ENCODE measurements around the gene CTNND2.

CTNND2 gene

DNA sequence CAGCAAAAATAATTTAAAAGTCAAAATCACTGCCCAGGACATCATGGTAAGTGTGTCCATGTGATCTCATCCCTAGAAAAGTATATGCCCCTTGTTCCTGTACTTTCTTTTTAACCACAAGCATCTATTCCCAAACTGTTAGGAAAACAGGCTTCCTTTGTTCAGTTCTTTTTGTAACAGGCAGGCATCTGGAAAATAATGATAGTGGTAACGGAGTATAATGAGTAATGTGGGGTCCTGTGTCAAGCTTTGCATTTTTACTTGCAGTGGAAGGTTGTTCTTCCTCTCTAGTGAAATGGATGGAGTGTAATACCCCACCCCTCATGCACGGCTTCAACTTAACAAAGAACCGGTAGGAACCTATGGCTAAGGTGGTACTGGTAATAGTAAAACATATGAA, 532.1 kb downstream of the CTNND2 start:
- H3K79me2 ChIP-seq (ENCODE audit: insufficient read depth, low read length) = no peaks in the 10 kb centered on the region
- H3K27me3 ChIP-seq (ENCODE audit: insufficient read depth, low read length, poor library complexity) = no peaks in the 10 kb centered on the region
- no peaks in the 10 kb centered on the region for H3K36me3 ChIP-seq (ENCODE audit: insufficient read depth, low read length)
- no peaks in the 10 kb centered on the region for H3K4me1 ChIP-seq (ENCODE audit: insufficient read depth, low read length)
- ATAC-seq (ENCODE audit: insufficient read depth, low read depth) = no peak
- H3K9me3 ChIP-seq (ENCODE audit: insufficient read depth, low read length, severe bottlenecking) = no peaks in the 10 kb centered on the region
- no peak overlapping the region for H3K27ac ChIP-seq (ENCODE audit: low read length)
- H4K20me1 ChIP-seq (ENCODE audit: insufficient read depth, low read length) = no peaks in the 10 kb centered on the region
- H2AFZ ChIP-seq (ENCODE audit: low read depth, low read length) = no peak overlapping the region
- no peak for TF ChIP-seq EZH2 (IDR thresholded peaks at IDR 0.05; ENCODE audit: borderline replicate concordance, low read depth, low read length, severe bottlenecking)
- TF ChIP-seq, protein P1, sequence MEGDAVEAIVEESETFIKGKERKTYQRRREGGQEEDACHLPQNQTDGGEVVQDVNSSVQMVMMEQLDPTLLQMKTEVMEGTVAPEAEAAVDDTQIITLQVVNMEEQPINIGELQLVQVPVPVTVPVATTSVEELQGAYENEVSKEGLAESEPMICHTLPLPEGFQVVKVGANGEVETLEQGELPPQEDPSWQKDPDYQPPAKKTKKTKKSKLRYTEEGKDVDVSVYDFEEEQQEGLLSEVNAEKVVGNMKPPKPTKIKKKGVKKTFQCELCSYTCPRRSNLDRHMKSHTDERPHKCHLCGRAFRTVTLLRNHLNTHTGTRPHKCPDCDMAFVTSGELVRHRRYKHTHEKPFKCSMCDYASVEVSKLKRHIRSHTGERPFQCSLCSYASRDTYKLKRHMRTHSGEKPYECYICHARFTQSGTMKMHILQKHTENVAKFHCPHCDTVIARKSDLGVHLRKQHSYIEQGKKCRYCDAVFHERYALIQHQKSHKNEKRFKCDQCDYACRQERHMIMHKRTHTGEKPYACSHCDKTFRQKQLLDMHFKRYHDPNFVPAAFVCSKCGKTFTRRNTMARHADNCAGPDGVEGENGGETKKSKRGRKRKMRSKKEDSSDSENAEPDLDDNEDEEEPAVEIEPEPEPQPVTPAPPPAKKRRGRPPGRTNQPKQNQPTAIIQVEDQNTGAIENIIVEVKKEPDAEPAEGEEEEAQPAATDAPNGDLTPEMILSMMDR (IDR thresholded peaks at IDR 0.05; ENCODE audit: borderline replicate concordance, extremely low read depth, low read length, poor library complexity, severe bottlenecking) = no peak
- DNase-seq = no peak
- no peak overlapping the region for H3K9ac ChIP-seq (ENCODE audit: low read depth, low read length)
- H3K4me2 ChIP-seq (ENCODE audit: insufficient read depth, low read length) = no peak overlapping the region
- no peak overlapping the region for H3K4me3 ChIP-seq (ENCODE audit: low read depth in 1 of 2, low read length in 2 of 2)

DNA sequence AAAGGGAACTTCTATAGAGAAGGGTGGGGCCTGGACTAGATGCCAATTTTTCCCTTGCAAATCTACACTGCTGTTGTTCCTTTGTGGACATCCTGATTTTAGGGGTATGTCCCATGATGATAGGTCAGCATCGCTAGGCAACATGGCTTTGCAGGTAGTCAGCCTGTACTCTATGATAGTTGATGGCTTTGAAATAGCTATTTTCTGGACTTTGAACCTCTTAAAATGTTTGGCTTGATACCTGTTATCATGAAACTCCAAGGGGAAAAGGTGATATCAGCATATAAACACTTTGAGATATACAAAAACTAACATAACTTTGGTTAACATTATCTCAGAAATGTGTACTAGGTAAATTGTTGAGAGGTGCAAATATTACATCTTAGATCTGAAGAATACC, 533.2 kb downstream of the CTNND2 start:
- no peaks in the 10 kb centered on the region for H3K79me2 ChIP-seq (ENCODE audit: insufficient read depth, low read length)
- no peak overlapping the region for H2AFZ ChIP-seq (ENCODE audit: low read depth, low read length)
- H3K27ac ChIP-seq (ENCODE audit: low read length) = no peak overlapping the region
- no peak for ATAC-seq (ENCODE audit: insufficient read depth, low read depth)
- H3K4me3 ChIP-seq (ENCODE audit: low read depth in 1 of 2, low read length in 2 of 2) = no peak overlapping the region
- TF ChIP-seq, protein P1 (IDR thresholded peaks at IDR 0.05; ENCODE audit: borderline replicate concordance, extremely low read depth, low read length, poor library complexity, severe bottlenecking) = no peak
- no peak for TF ChIP-seq EZH2 (IDR thresholded peaks at IDR 0.05; ENCODE audit: borderline replicate concordance, low read depth, low read length, severe bottlenecking)
- no peak overlapping the region for H3K9ac ChIP-seq (ENCODE audit: low read depth, low read length)
- no peaks in the 10 kb centered on the region for H4K20me1 ChIP-seq (ENCODE audit: insufficient read depth, low read length)
- no peak for DNase-seq
- H3K4me2 ChIP-seq (ENCODE audit: insufficient read depth, low read length) = no peak overlapping the region
- no peaks in the 10 kb centered on the region for H3K4me1 ChIP-seq (ENCODE audit: insufficient read depth, low read length)
- H3K36me3 ChIP-seq (ENCODE audit: insufficient read depth, low read length) = no peaks in the 10 kb centered on the region
- H3K27me3 ChIP-seq (ENCODE audit: insufficient read depth, low read length, poor library complexity) = no peaks in the 10 kb centered on the region
- H3K9me3 ChIP-seq (ENCODE audit: insufficient read depth, low read length, severe bottlenecking) = no peaks in the 10 kb centered on the region

DNA sequence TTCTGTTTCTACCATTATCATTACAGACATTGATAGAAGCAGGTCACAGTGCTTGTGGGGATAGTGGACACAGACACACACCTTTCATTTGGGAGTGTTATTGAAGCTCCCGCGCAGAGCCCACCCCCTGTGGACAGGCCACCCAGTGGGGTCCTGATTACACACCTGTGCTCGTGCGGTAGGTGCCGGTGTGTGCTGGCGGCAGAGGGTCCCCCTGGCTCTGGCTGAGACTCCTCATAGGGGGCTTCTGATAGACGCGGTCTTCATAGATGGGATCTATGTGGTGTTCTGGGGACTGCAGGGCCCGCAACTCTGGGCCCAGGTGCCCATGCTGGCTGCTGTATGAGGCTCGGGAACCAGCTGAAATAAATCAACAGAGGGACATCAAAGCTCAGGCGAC, 539.7 kb downstream of the CTNND2 start:
- Histone ChIP-seq H3K9me3 (ENCODE audit: insufficient read depth, low read length, severe bottlenecking) (no peaks in the 10 kb centered on the region), H3K36me3 (ENCODE audit: insufficient read depth, low read length) (no peaks in the 10 kb centered on the region), H4K20me1 (ENCODE audit: insufficient read depth, low read length) (no peaks in the 10 kb centered on the region), H3K79me2 (ENCODE audit: insufficient read depth, low read length) (no peaks in the 10 kb centered on the region), H3K9ac (ENCODE audit: low read depth, low read length) (no peak overlapping the region), H3K4me3 (ENCODE audit: low read depth in 1 of 2, low read length in 2 of 2) (no peak overlapping the region), H2AFZ (ENCODE audit: low read depth, low read length) (no peak overlapping the region), H3K27ac (ENCODE audit: low read length) (no peak overlapping the region), H3K27me3 (ENCODE audit: insufficient read depth, low read length, poor library complexity) (no peaks in the 10 kb centered on the region), H3K4me2 (ENCODE audit: insufficient read depth, low read length) (no peak overlapping the region), H3K4me1 (ENCODE audit: insufficient read depth, low read length) (no peaks in the 10 kb centered on the region)
- ATAC-seq (ENCODE audit: insufficient read depth, low read depth) (no peak), DNase-seq (no peak)
- no peak for TF ChIP-seq EZH2 (IDR thresholded peaks at IDR 0.05; ENCODE audit: borderline replicate concordance, low read depth, low read length, severe bottlenecking)
- TF ChIP-seq, protein P1 (IDR thresholded peaks at IDR 0.05; ENCODE audit: borderline replicate concordance, extremely low read depth, low read length, poor library complexity, severe bottlenecking) = no peak

DNA sequence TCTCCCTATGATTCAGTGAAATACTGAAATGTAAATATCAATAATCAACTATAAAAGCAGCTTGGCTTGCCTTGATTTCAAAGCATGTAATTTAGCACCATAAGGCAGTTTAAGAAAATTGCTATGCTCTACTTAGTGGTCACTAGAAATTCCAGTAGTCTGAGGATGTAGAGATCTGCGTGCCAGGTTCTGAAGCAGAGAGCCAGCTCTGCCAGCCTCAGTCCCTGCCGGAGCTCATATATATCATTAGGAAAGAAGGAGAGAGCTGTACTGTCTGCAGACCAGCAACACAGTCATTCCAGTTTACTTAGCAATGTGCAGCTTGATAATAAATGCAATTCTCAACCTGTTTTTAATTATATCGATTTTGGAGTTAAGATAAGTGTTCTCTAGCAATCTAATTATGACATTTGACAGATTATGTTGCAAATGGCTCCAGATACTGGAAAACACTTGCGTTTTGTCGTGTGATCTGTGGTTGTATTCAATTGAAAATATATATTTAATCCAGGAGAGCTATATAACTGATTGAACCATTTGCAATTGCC, 540.5 kb downstream of the CTNND2 start:
- Histone ChIP-seq H3K79me2 (ENCODE audit: insufficient read depth, low read length) (no peaks in the 10 kb centered on the region), H3K4me1 (ENCODE audit: insufficient read depth, low read length) (no peaks in the 10 kb centered on the region), H3K9me3 (ENCODE audit: insufficient read depth, low read length, severe bottlenecking) (no peaks in the 10 kb centered on the region), H3K27ac (ENCODE audit: low read length) (no peak overlapping the region), H4K20me1 (ENCODE audit: insufficient read depth, low read length) (no peaks in the 10 kb centered on the region), H2AFZ (ENCODE audit: low read depth, low read length) (no peak overlapping the region), H3K4me3 (ENCODE audit: low read depth in 1 of 2, low read length in 2 of 2) (no peak overlapping the region), H3K4me2 (ENCODE audit: insufficient read depth, low read length) (no peak overlapping the region), H3K9ac (ENCODE audit: low read depth, low read length) (no peak overlapping the region), H3K27me3 (ENCODE audit: insufficient read depth, low read length, poor library complexity) (no peaks in the 10 kb centered on the region), H3K36me3 (ENCODE audit: insufficient read depth, low read length) (no peaks in the 10 kb centered on the region)
- no peak for ATAC-seq (ENCODE audit: insufficient read depth, low read depth)
- TF ChIP-seq, protein P1 (IDR thresholded peaks at IDR 0.05; ENCODE audit: borderline replicate concordance, extremely low read depth, low read length, poor library complexity, severe bottlenecking) = no peak
- TF ChIP-seq EZH2 (IDR thresholded peaks at IDR 0.05; ENCODE audit: borderline replicate concordance, low read depth, low read length, severe bottlenecking) = no peak
- DNase-seq = no peak

Measured in DND-41 (cell line).